GM06990 (cell line): Measurements from ENCODE around the gene PSRC1.

Experiments used
- DNase-seq: peaks from one replicate; pipeline ENCODE4 v3.0.0-alpha.2; 2011; ENCODE audit not compliant: insufficient read length; ENCODE audit errors: extremely low read depth
- H3K27me3 ChIP-seq: replicated peaks from 2 replicates; pipeline ENCODE4 v1.6.0; 2011; ENCODE audit warnings: low read length; ENCODE audit not compliant: control insufficient read depth, insufficient read depth
- H3K36me3 ChIP-seq: 2 replicates; pipeline ENCODE4 v1.5.1; 2011; ENCODE audit warnings: low read length; ENCODE audit not compliant: control insufficient read depth, insufficient read depth
- H3K4me3 ChIP-seq: replicated peaks from 2 replicates; pipeline ENCODE4 v1.5.1; 2011; ENCODE audit warnings: low read depth, mild to moderate bottlenecking, control low read depth, low read length
- CTCF ChIP-seq: IDR thresholded peaks from 2 replicates; pipeline ENCODE4 v1.5.1; 2011; ENCODE audit warnings: low read length, control low read depth, mild to moderate bottlenecking, inconsistent platforms; ENCODE audit not compliant: insufficient read depth, poor library complexity, severe bottlenecking

Gene PSRC1

GRCh38 chr1:109282497-109282951 lies 421 bp downstream of the PSRC1 start:
- Histone ChIP-seq H3K36me3 (no peaks in the 10 kb centered on the region), H3K4me3 (peak overlapping the region; percentile 85), H3K27me3 (no peaks in the 10 kb centered on the region)
- no peak for DNase-seq
- no peak for TF ChIP-seq CTCF

DNA sequence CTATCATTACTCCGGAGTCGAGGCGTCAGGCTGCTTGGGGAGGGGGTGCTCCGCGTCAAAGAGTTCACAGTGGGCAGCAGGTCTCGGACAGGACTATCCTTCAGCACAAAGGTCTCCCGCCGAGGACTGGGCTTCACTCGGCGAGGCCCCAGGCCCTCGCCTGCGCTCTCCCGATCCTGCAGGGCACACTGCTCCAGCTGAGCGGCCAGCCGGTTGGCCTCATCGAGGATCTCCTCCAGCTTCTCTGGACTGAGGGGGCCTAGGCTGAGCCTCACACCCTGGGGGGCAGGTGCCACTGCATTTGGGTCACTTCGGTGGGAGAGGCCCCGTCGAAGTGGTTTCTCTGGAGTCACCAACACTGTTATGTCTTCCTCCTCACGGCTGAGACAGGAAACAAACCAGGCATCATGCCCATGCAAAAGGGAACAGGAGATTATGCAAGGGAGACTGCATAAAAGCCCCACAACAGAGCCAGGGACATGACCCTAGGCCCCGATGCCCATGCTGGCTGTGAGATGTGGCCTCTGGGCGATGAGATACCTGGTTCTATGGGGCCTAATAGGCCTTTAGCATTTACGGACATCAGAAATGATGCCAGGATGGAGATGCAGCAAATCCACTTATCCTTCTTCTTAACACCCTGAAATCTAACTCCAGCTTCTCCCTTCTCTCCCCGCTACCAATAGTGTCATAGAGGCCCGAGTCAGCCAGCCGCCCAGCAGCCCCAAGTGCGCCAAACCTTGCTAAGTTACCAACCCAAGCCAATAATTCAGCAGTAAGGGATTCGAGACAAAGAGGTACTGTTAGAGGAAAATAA lies 1.1 kb downstream of the PSRC1 start:
- H3K27me3 ChIP-seq, result no peaks in the 10 kb centered on the region
- no peak for DNase-seq
- H3K36me3 ChIP-seq, result no peaks in the 10 kb centered on the region
- peak overlapping the region; percentile 85 for H3K4me3 ChIP-seq
- TF ChIP-seq CTCF, result no peak

DNA sequence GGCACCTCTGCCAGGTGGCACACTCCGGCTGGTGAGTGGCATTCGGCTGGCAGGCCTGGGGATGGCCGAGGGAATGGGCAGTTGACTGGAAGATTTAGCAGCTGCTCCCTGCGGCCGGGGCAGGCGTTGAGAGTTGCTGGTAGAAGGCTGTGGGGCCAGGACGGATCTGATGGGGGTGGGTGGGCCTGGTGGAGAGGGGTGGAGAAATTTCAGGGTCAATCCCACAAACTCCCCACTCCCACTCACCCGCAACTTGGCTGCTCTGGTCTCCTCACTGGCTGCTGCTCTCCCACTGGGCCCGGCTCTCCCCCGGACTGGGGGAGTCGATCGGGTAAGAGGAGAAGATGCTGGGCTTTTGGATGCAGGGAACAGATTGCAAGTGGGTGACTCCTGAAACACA lies 2.1 kb downstream of the PSRC1 start:
- Histone ChIP-seq H3K27me3 (no peaks in the 10 kb centered on the region), H3K36me3 (no peaks in the 10 kb centered on the region), H3K4me3 (no peak overlapping the region)
- TF ChIP-seq CTCF, result no peak
- no peak for DNase-seq

- no peaks in the 10 kb centered on the region for H3K27me3 ChIP-seq
- TF ChIP-seq CTCF, result no peak
- no peak for DNase-seq
- no peak overlapping the region for H3K4me3 ChIP-seq
- H3K36me3 ChIP-seq, result no peaks in the 10 kb centered on the region
Measured at GRCh38 chr1:109279615-109280278, 3.2 kb downstream of the PSRC1 start.

- no peaks in the 10 kb centered on the region for H3K36me3 ChIP-seq
- peak; percentile 96 for TF ChIP-seq CTCF
- DNase-seq, result peak; percentile 61
- no peak overlapping the region for H3K4me3 ChIP-seq
- H3K27me3 ChIP-seq, result no peaks in the 10 kb centered on the region
Measured at GRCh38 chr1:109277434-109278204, 5.3 kb downstream of the PSRC1 start.
